Hepatocyte (in vitro differentiated cells): ENCODE data around the gene HRCT1. TPM values are rescaled to one million over a fixed set of nuclear protein-coding genes. Genes with fewer than 3 reads are reported as not detected.
"Not testable (repeated sequence)": the region's sequence is repeated elsewhere in the genome, so short reads cannot be mapped to it uniquely, and the experiment has no call there.

Experiments
- DNase-seq: peaks from one replicate; pipeline ENCODE4 v3.0.0-alpha.2; 2016; ENCODE audit warnings: low spot score
- H2AFZ ChIP-seq: fragments of 200-600 bp; sonication (generic); 2 replicates; pipeline ENCODE4 v1.6.0; 2016; ENCODE audit warnings: antibody characterized with exemption, mild to moderate bottlenecking
- H3K27ac ChIP-seq: fragments of 200-600 bp; sonication (generic); 2 replicates; pipeline ENCODE4 v1.5.1; 2016; ENCODE audit warnings: mild to moderate bottlenecking
- H3K27me3 ChIP-seq: fragments of 200-600 bp; sonication (generic); 2 replicates; pipeline ENCODE4 v1.6.1; 2016
- H3K36me3 ChIP-seq: fragments of 200-600 bp; sonication (generic); replicated peaks from 2 replicates; pipeline ENCODE4 v1.5.1; 2016; ENCODE audit warnings: low read depth; ENCODE audit not compliant: insufficient read depth
- H3K4me1 ChIP-seq: fragments of 200-600 bp; sonication (generic); 2 replicates; pipeline ENCODE4 v1.5.1; 2016; ENCODE audit warnings: mild to moderate bottlenecking, moderate library complexity; ENCODE audit not compliant: insufficient read depth
- H3K4me2 ChIP-seq: fragments of 200-600 bp; sonication (generic); 2 replicates; pipeline ENCODE4 v1.6.0; 2016
- H3K4me3 ChIP-seq: fragments of 200-600 bp; sonication (generic); 2 replicates; pipeline ENCODE4 v1.5.1; 2016; ENCODE audit warnings: mild to moderate bottlenecking
- H3K79me2 ChIP-seq: fragments of 200-600 bp; sonication (generic); 2 replicates; pipeline ENCODE4 v1.6.0; 2017; ENCODE audit warnings: mild to moderate bottlenecking
- H3K9me2 ChIP-seq: fragments of 200-600 bp; sonication (generic); replicated peaks from 2 replicates; pipeline ENCODE4 v1.6.0; 2017; ENCODE audit warnings: mild to moderate bottlenecking; ENCODE audit not compliant: insufficient read depth
- H3K9me3 ChIP-seq: fragments of 200-600 bp; sonication (generic); 2 replicates; pipeline ENCODE4 v1.5.1; 2016; ENCODE audit warnings: low read depth, mild to moderate bottlenecking
- H4K20me1 ChIP-seq: fragments of 200-600 bp; sonication (generic); 2 replicates; pipeline ENCODE4 v1.6.0; 2016; ENCODE audit warnings: mild to moderate bottlenecking; ENCODE audit not compliant: insufficient read depth, poor library complexity, severe bottlenecking
- EZH2 ChIP-seq: fragments of 200-600 bp; sonication (generic); IDR thresholded peaks from 2 replicates; pipeline ENCODE4 v1.6.1; 2016; ENCODE audit warnings: antibody characterized with exemption, mild to moderate bottlenecking, borderline replicate concordance
- EZH2phosphoT487 ChIP-seq: fragments of 200-600 bp; sonication (generic); IDR thresholded peaks from one replicate; pipeline ENCODE4 v1.6.1; 2018; ENCODE audit warnings: antibody characterized with exemption, mild to moderate bottlenecking, low read depth, moderate library complexity; ENCODE audit not compliant: unreplicated experiment, severe bottlenecking
- WGBS: methylation state at CpG from one replicate; pipeline ENCODE4 v1.1.6; 2016; ENCODE audit warnings: low lambda C conversion rate; ENCODE audit errors: missing lambda C conversion rate; 5-methylcytosine and 5-hydroxymethylcytosine counted together
- polyA plus RNA-seq: library from polyadenylated mRNA; unstranded; fragments of >200 nt; fragmentation: Nextera tagmentation; extraction: Ambion mirVana; gene quantifications from 2 replicates; pipeline ENCODE4 v1.2.1, GENCODE V29; 2016
- total RNA-seq: library from RNA; depleted of rRNA; stranded (reverse); fragments of >200 nt; gene quantifications from 2 replicates; pipeline ENCODE4 v1.2.3, GENCODE V29; 2014
- TF ChIP-seq, protein P1 (sequence below): fragments of 200-600 bp; sonication (generic); IDR thresholded peaks from 2 replicates; pipeline ENCODE4 v1.5.1; 2016; ENCODE audit warnings: antibody characterized with exemption, mild to moderate bottlenecking; ENCODE audit not compliant: poor library complexity

The HRCT1 gene
- total and polyA plus RNA-seq, 2 experiments from 2014 or later: 0.90 to 1.8 TPM

DNA sequence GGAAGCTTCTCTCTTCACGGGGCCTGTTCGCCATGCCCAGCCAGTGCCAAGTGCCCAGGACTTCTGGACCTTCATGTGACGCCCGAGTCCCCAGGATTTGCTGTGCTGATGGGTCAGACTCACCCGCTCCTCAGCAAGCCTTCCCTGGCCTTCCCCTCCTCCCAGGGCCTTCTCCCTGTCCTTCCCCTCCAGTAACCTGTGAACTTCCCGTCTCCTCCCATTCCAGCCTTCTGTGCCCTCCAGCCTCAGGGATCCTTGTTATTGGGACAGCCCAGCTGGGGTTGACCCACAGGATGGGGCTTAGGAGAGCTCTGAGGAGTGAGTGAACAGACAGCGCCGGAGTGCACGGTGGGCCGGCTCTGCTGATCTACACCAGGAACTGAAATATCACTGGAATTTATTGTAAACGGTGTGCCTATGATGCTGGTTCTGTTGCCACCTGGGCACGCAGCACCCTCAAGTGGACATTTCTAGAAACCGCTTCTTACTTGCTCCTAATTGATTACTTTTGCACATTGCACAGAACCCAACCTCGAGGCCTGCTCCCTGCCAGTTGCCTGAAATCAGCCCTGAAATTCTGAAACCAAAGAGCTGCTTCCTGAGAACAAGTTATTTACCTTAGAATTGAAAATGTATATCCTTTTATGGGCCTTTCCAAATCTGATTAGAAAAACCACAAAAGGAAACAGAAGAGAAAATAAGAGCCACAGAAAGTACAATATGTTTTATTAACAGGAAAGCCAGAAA, 4.8 kb downstream of the HRCT1 start:
- H3K27me3 ChIP-seq: no peaks in the 10 kb centered on the region
- no peak overlapping the region for H2AFZ ChIP-seq
- TF ChIP-seq EZH2phosphoT487: no peak
- no peak for TF ChIP-seq EZH2
- TF ChIP-seq, protein P1, sequence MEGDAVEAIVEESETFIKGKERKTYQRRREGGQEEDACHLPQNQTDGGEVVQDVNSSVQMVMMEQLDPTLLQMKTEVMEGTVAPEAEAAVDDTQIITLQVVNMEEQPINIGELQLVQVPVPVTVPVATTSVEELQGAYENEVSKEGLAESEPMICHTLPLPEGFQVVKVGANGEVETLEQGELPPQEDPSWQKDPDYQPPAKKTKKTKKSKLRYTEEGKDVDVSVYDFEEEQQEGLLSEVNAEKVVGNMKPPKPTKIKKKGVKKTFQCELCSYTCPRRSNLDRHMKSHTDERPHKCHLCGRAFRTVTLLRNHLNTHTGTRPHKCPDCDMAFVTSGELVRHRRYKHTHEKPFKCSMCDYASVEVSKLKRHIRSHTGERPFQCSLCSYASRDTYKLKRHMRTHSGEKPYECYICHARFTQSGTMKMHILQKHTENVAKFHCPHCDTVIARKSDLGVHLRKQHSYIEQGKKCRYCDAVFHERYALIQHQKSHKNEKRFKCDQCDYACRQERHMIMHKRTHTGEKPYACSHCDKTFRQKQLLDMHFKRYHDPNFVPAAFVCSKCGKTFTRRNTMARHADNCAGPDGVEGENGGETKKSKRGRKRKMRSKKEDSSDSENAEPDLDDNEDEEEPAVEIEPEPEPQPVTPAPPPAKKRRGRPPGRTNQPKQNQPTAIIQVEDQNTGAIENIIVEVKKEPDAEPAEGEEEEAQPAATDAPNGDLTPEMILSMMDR: peak; percentile 42
- no peak overlapping the region for H3K27ac ChIP-seq
- no peaks in the 10 kb centered on the region for H4K20me1 ChIP-seq
- no peak overlapping the region for H3K4me3 ChIP-seq
- H3K36me3 ChIP-seq: no peaks in the 10 kb centered on the region
- 78% methylated on average over 14 of the region's 14 CpGs for WGBS
- H3K9me3 ChIP-seq: no peaks in the 10 kb centered on the region
- H3K4me2 ChIP-seq: no peak overlapping the region
- H3K4me1 ChIP-seq: peaks cover 47% of the 10 kb centered on the region
- H3K79me2 ChIP-seq: no peaks in the 10 kb centered on the region
- DNase-seq: peak; percentile 44
- H3K9me2 ChIP-seq: no peaks in the 10 kb centered on the region

DNA sequence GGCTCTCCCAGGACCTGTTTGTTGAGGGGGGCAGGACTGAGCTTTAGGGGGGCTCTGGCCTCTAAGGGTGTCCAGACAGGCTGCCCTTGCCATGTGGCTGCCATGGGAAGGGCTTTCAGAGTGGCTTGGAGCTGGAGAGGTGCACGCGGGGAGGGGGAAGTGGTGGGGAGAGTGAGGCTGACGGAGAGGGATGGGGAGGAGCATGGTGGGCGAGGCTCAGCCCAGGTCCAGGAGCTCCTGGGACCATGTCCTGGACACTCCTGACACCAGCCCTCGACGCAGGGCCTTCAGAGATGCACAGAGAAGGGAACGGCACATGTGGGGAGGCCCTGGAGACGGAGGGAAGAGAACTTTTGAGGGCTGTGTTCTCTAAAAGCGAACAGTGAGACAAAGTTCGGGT, 5.7 kb downstream of the HRCT1 start:
- Histone ChIP-seq H3K4me2 (no peak overlapping the region), H3K27me3 (no peaks in the 10 kb centered on the region), H3K4me1 (peaks cover 38% of the 10 kb centered on the region), H4K20me1 (no peaks in the 10 kb centered on the region), H3K27ac (no peak overlapping the region), H2AFZ (no peak overlapping the region), H3K4me3 (no peak overlapping the region), H3K9me2 (no peaks in the 10 kb centered on the region), H3K9me3 (no peaks in the 10 kb centered on the region), H3K79me2 (no peaks in the 10 kb centered on the region), H3K36me3 (no peaks in the 10 kb centered on the region)
- DNase-seq: no peak
- WGBS: 90% methylated on average over 8 of the region's 10 CpGs
- TF ChIP-seq, protein P1: no peak
- TF ChIP-seq EZH2 (no peak), EZH2phosphoT487 (no peak)

DNA sequence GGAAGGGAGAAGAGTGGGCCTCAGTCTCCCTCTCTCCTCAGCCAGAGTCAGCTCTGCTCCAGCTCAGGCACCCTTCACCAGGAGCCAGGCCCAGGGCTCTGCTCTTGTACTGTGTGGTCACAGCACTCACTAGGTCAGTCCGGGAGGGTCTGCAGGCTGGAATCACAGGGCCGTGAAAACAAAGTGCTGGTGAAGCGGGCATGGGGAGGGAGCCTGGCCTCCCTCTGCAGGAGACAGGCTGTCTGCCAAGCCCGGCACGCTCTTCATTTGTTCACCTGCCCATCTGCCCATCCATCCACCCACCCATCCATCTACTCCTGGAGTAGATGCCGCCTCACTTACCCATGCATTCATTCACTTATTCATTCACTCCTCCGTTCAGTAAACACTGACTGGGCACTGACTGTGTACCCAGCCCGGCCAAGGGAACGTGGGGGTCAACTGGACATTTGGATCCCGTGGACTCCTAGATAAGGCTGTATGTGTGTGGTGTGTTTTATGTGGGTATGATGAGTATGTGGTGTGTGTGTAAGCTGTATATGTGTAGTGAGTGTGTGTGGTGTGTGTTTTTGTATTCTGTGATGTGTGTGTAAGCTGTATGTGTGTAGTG, 6.9 kb downstream of the HRCT1 start:
- Histone ChIP-seq H3K27ac (no peak overlapping the region), H3K36me3 (no peaks in the 10 kb centered on the region), H3K9me2 (no peaks in the 10 kb centered on the region), H3K79me2 (no peaks in the 10 kb centered on the region), H3K27me3 (no peaks in the 10 kb centered on the region), H2AFZ (no peak overlapping the region), H3K4me3 (no peak overlapping the region), H4K20me1 (no peaks in the 10 kb centered on the region), H3K4me2 (no peak overlapping the region), H3K4me1 (peaks cover 26% of the 10 kb centered on the region), H3K9me3 (no peaks in the 10 kb centered on the region)
- 87% methylated on average over 10 of the region's 10 CpGs for WGBS
- TF ChIP-seq, protein P1: no peak
- TF ChIP-seq EZH2phosphoT487: no peak
- TF ChIP-seq EZH2: no peak
- DNase-seq: no peak

DNA sequence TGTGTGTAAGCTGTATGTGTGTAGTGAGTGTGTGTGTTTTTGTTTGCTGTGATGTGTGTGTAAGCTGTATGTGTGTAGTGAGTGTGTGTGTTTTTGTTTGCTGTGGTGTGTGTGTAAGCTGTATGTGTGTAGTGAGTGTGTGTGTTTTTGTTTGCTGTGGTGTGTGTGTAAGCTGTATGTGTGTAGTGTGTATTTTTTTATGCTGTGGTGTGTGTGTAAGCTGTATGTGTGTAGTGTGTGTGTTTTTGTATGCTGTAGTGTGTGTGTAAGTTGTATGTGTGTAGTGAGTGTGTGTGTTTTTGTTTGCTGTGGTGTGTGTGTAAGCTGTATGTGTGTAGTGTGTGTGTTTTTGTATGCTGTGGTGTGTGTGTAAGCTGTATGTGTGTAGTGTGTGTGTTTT, 7.4 kb downstream of the HRCT1 start:
- H3K27ac ChIP-seq, H3K9me3 ChIP-seq, H3K27me3 ChIP-seq, H4K20me1 ChIP-seq, H3K4me2 ChIP-seq, H3K9me2 ChIP-seq, H2AFZ ChIP-seq, H3K36me3 ChIP-seq, DNase-seq, H3K4me3 ChIP-seq, H3K79me2 ChIP-seq: not testable (repeated sequence)
- peaks cover 21% of the 10 kb centered on the region for H3K4me1 ChIP-seq
